H1 (cell line): Measurements from ENCODE around the gene AGO3. TPM values are rescaled to one million over a fixed set of nuclear protein-coding genes. Genes with fewer than 3 reads are reported as not detected.

Experiments used
- ASH2L ChIP-seq: fragments of 200-600, 300-600 bp; sonication (generic); IDR thresholded peaks from one replicate; pipeline ENCODE4 v1.7.1; 2017; ENCODE audit warnings: low read length
- BRCA1 ChIP-seq: IDR thresholded peaks from 2 replicates; pipeline ENCODE4 v1.6.1; 2012; ENCODE audit warnings: low read depth, low read length, improper control_type of control experiment
- CHD2 ChIP-seq: IDR thresholded peaks from 2 replicates; pipeline ENCODE4 v1.6.1; 2012; ENCODE audit warnings: low read length, improper control_type of control experiment
- CREB1 ChIP-seq: IDR thresholded peaks from 2 replicates; pipeline ENCODE4 v1.6.1; 2012; ENCODE audit warnings: inconsistent platforms
- E2F6 ChIP-seq: IDR thresholded peaks from 2 replicates; pipeline ENCODE4 v1.6.1; 2012; ENCODE audit warnings: inconsistent platforms
- EGR1 ChIP-seq: IDR thresholded peaks from 2 replicates; pipeline ENCODE4 v1.6.1; 2011; ENCODE audit warnings: low read depth, low read length, borderline replicate concordance
- EP300 ChIP-seq, 2 experiments: IDR thresholded peaks; 1 replicate in 1 of 2; 2 replicates in 1 of 2; pipeline ENCODE4 v1.6.1; 2011 to 2012; ENCODE audit warnings: low read depth in 2 of 2, low read length in 2 of 2, mild to moderate bottlenecking in 2 of 2, borderline replicate concordance in 1 of 2, inconsistent platforms in 1 of 2, moderate library complexity in 1 of 2
- EZH2 ChIP-seq: fragments of 200-600 bp; sonication (generic); IDR thresholded peaks from 2 replicates; pipeline ENCODE4 v1.7.1; 2012; ENCODE audit warnings: low read depth, mild to moderate bottlenecking, moderate library complexity, low read length, inconsistent platforms; ENCODE audit not compliant: severe bottlenecking
- GTF2F1 ChIP-seq: IDR thresholded peaks from 2 replicates; pipeline ENCODE4 v1.6.1; 2012; ENCODE audit warnings: low read depth, low read length, improper control_type of control experiment, borderline replicate concordance
- JUND ChIP-seq: IDR thresholded peaks from 2 replicates; pipeline ENCODE4 v1.6.1; 2011; ENCODE audit warnings: mild to moderate bottlenecking, improper control_type of control experiment, low read length
- NANOG ChIP-seq: IDR thresholded peaks from 2 replicates; pipeline ENCODE4 v1.6.1; 2011; ENCODE audit warnings: low read length, low read depth, mild to moderate bottlenecking, inconsistent platforms; ENCODE audit not compliant: insufficient read depth, poor library complexity, severe bottlenecking
- PHF8 ChIP-seq: fragments of 200-600 bp; sonication (generic); conservative IDR thresholded peaks from 2 replicates; pipeline ENCODE4 v1.7.1; 2012; ENCODE audit warnings: low read depth, mild to moderate bottlenecking, inconsistent platforms, low read length, moderate library complexity
- POU5F1 ChIP-seq: IDR thresholded peaks from 2 replicates; pipeline ENCODE4 v1.6.1; 2011; ENCODE audit warnings: low read depth, mild to moderate bottlenecking, low read length, moderate library complexity
- RBBP5 ChIP-seq: IDR thresholded peaks from 2 replicates; pipeline ENCODE4 v1.7.1; 2012; ENCODE audit warnings: low read depth, mild to moderate bottlenecking, inconsistent platforms, low read length, moderate library complexity, borderline replicate concordance
- RNF2 ChIP-seq: fragments of 200-900, 300-1000 bp; sonication (generic); IDR thresholded peaks from 2 replicates; pipeline ENCODE4 v1.7.1; 2016; ENCODE audit warnings: borderline replicate concordance, low read depth, mild to moderate bottlenecking, antibody characterized with exemption, low read length; ENCODE audit not compliant: poor library complexity, severe bottlenecking; ENCODE audit errors: missing control alignments
- SP4 ChIP-seq: IDR thresholded peaks from 2 replicates; pipeline ENCODE4 v1.6.1; 2012; ENCODE audit warnings: low read length, inconsistent platforms
- SRF ChIP-seq: IDR thresholded peaks from 2 replicates; pipeline ENCODE4 v1.6.1; 2011; ENCODE audit warnings: mild to moderate bottlenecking, low read depth, low read length, moderate library complexity
- SUZ12 ChIP-seq: fragments of 200-600 bp; sonication (generic); IDR thresholded peaks from 2 replicates; pipeline ENCODE4 v1.6.1; 2012; ENCODE audit warnings: mild to moderate bottlenecking, inconsistent platforms, low read length, moderate library complexity, mixed read lengths
- TCF12 ChIP-seq: IDR thresholded peaks from 2 replicates; pipeline ENCODE4 v1.6.1; 2011; ENCODE audit warnings: low read depth, mild to moderate bottlenecking, low read length
- USF2 ChIP-seq: IDR thresholded peaks from 2 replicates; pipeline ENCODE4 v1.6.1; 2011; ENCODE audit warnings: low read length, improper control_type of control experiment
- ZNF274 ChIP-seq: IDR thresholded peaks from 2 replicates; pipeline ENCODE4 v1.7.0; 2012; ENCODE audit warnings: low read length, borderline replicate concordance; ENCODE audit errors: extremely low read depth
- polyA plus RNA-seq, 7 experiments: library from polyadenylated mRNA; depleted of rRNA in 3 of 7; stranded (reverse) in 5 of 7; unstranded in 2 of 7; fragments of >200 nt in 5 of 7; fragments of 200-250 nt in 2 of 7; gene quantifications; 1 replicate in 5 of 7; 2 replicates in 1 of 7; 4 replicates in 1 of 7; pipeline versions ENCODE4 v1.2.1 to v1.2.3, GENCODE V29; 2011 to 2013; ENCODE audit warnings: missing spikeins in 2 of 7, mixed read lengths in 2 of 7
- total RNA-seq: library from RNA; stranded (reverse); fragmentation: NEBNext Ultra II Directional; extraction: Animal tissue kit (Norgen Biotek cat#: 25700); gene quantifications from 2 replicates; pipeline ENCODE4 v1.2.1, GENCODE V29; 2021

Gene AGO3
- total and polyA plus RNA-seq, 2 of the 8 experiments (the other 6 are each of a cell fraction or from before 2014, with no cell fraction given), result 10.7 to 26.4 TPM

- TF ChIP-seq JUND, result no peak
- TF ChIP-seq RBBP5, result peak; percentile 95
- TF ChIP-seq PHF8, result peak; percentile 82
- no peak for TF ChIP-seq SUZ12
- no peak for TF ChIP-seq BRCA1
- TF ChIP-seq RNF2, result no peak
- 0 out of 2 replicates have a peak, but pooled peaks have one; percentile 22 for TF ChIP-seq CHD2
- peak; percentile 99 for TF ChIP-seq ASH2L
- no peak for TF ChIP-seq POU5F1
- no peak for TF ChIP-seq EP300 (IDR thresholded peaks at IDR 0.05; ENCODE audit: borderline replicate concordance in 1 of 2, low read depth in 2 of 2, low read length in 2 of 2)
- no peak for TF ChIP-seq SRF
- TF ChIP-seq GTF2F1, result no peak
- no peak for TF ChIP-seq E2F6
- peak; percentile 71 for TF ChIP-seq CREB1
- TF ChIP-seq EGR1, result peak; percentile 84
- no peak for TF ChIP-seq TCF12
- TF ChIP-seq NANOG, result no peak
- no peak; the same call in 1 of the 2 replicates for TF ChIP-seq SP4
- TF ChIP-seq EZH2, result no peak
- no peak for TF ChIP-seq ZNF274
- TF ChIP-seq USF2, result no peak
Measured at GRCh38 chr1:35930593-35931445, at the start of gene AGO3 (continued).
